Activated CD8-positive, alpha-beta memory T cell treated with anti-CD3 and anti-CD28 coated beads, Interleukin-2, amount 50 U/mL, for 24 hours (primary cell): ENCODE results near the gene IKBIP.
"Not testable (repeated sequence)": the region's sequence is repeated elsewhere in the genome, so short reads cannot be mapped to it uniquely, and the experiment has no call there.

Experiments
- DNase-seq: peaks from one replicate; pipeline ENCODE4 v3.0.0-alpha.2; 2020; ENCODE audit errors: extremely low read depth

The IKBIP gene

GRCh38 chr12:98576795-98577194 lies 67.8 kb downstream of the IKBIP start:
- DNase-seq = not testable (repeated sequence)

GRCh38 chr12:98575013-98575412 lies 69.6 kb downstream of the IKBIP start:
- no peak for DNase-seq
